Fibroblast of peridontal ligament (primary cell): ENCODE results near the gene ABCC8.
"Not testable (repeated sequence)": the region's sequence is repeated elsewhere in the genome, so short reads cannot be mapped to it uniquely, and the experiment has no call there.

ENCODE experiments used
- DNase-seq: peaks from one replicate; pipeline ENCODE4 v3.0.0-alpha.2; 2010; ENCODE audit errors: extremely low read depth

ABCC8 gene

GRCh38 chr11:17428925-17429324 lies 47.7 kb downstream of the ABCC8 start:
- DNase-seq, result no peak

GRCh38 chr11:17428261-17428660 lies 48.4 kb downstream of the ABCC8 start:
- DNase-seq, result no peak

- DNase-seq, result not testable (repeated sequence)
Measured at GRCh38 chr11:17426233-17426632, 50.4 kb downstream of the ABCC8 start.

- DNase-seq, result no peak
Measured at GRCh38 chr11:17423533-17424310, 52.9 kb downstream of the ABCC8 start.

- no peak for DNase-seq
Measured at GRCh38 chr11:17421781-17422180, 54.9 kb downstream of the ABCC8 start.

GRCh38 chr11:17418444-17419081 lies 58.1 kb downstream of the ABCC8 start:
- DNase-seq, result no peak

- DNase-seq, result no peak
Measured at GRCh38 chr11:17416492-17416891, 60.2 kb downstream of the ABCC8 start.

- DNase-seq, result no peak
Measured at GRCh38 chr11:17415523-17416104, 61.0 kb downstream of the ABCC8 start.

GRCh38 chr11:17414992-17415391 lies 61.7 kb downstream of the ABCC8 start:
- DNase-seq, result no peak

- DNase-seq, result no peak
Measured at GRCh38 chr11:17414317-17414737, 62.3 kb downstream of the ABCC8 start.

- no peak for DNase-seq
Measured at GRCh38 chr11:17413414-17414316, 63.0 kb downstream of the ABCC8 start.

GRCh38 chr11:17412488-17413180 lies 64.0 kb downstream of the ABCC8 start:
- DNase-seq, result no peak

- no peak for DNase-seq
Measured at GRCh38 chr11:17411418-17411817, 65.2 kb downstream of the ABCC8 start.

GRCh38 chr11:17410606-17411379 lies 65.9 kb downstream of the ABCC8 start:
- DNase-seq, result no peak

GRCh38 chr11:17408641-17409040 lies 68.0 kb downstream of the ABCC8 start:
- no peak for DNase-seq

GRCh38 chr11:17408026-17408425 lies 68.6 kb downstream of the ABCC8 start:
- no peak for DNase-seq

- DNase-seq, result no peak
Measured at GRCh38 chr11:17407575-17407974, 69.1 kb downstream of the ABCC8 start.

GRCh38 chr11:17406818-17407149 lies 69.9 kb downstream of the ABCC8 start:
- no peak for DNase-seq

GRCh38 chr11:17406082-17406817 lies 70.4 kb downstream of the ABCC8 start:
- DNase-seq, result no peak
